ENCODE results near the gene CECR2.

DNA sequence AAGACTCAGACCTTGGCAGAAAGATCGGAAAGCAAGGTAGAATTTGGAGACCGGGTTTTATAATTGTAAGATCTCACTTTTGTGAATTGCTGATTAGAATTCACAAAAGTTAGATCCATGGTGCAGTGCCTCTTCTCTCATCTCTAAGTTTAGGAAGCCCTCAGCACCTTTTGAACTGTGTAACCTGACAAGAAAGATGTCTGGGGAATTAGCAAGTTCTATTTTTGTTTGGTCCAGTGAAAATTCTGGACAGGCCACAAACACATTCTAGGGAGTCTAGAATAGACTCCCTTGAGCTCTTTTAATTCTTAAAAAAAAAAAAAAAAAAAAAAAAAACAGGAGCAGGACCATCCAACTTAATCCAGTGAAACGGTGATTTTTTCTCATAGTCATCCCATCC lies 66.1 kb downstream of the CECR2 start:
- TF ChIP-seq, protein P1, sequence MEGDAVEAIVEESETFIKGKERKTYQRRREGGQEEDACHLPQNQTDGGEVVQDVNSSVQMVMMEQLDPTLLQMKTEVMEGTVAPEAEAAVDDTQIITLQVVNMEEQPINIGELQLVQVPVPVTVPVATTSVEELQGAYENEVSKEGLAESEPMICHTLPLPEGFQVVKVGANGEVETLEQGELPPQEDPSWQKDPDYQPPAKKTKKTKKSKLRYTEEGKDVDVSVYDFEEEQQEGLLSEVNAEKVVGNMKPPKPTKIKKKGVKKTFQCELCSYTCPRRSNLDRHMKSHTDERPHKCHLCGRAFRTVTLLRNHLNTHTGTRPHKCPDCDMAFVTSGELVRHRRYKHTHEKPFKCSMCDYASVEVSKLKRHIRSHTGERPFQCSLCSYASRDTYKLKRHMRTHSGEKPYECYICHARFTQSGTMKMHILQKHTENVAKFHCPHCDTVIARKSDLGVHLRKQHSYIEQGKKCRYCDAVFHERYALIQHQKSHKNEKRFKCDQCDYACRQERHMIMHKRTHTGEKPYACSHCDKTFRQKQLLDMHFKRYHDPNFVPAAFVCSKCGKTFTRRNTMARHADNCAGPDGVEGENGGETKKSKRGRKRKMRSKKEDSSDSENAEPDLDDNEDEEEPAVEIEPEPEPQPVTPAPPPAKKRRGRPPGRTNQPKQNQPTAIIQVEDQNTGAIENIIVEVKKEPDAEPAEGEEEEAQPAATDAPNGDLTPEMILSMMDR (conservative IDR thresholded peaks at IDR 0.05; ENCODE audit: low read depth, low read length), result no peak
- TF ChIP-seq EZH2 (IDR thresholded peaks at IDR 0.05; ENCODE audit: borderline replicate concordance, low read depth, low read length, poor library complexity, severe bottlenecking), result no peak

Measured in A673 (cell line).